NCI-H226 (cell line): ENCODE results near the gene KLC1.
A peak's percentile ranks its signal among the peaks of the same experiment; 100 is the strongest.
"Not testable (repeated sequence)": the region's sequence is repeated elsewhere in the genome, so short reads cannot be mapped to it uniquely, and the experiment has no call there.

Experiments
- DNase-seq: peaks from one replicate; pipeline ENCODE4 v3.0.0-alpha.2; 2015

The KLC1 gene

DNA sequence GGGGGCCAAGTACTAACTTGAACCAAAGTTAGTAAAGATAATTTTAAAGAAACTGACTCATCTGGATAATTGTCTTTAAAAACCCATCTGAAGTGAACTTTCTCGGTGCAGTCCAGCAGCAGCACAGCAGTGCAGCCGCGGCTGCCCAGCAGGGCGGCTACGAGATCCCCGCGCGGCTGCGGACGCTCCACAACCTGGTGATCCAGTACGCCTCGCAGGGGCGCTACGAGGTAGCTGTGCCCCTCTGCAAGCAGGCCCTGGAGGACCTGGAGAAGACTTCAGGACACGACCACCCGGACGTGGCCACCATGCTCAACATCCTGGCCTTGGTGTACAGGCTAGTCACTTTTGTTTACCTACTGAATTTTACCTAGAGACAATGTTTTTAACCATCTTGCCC is 33.6 kb downstream of the KLC1 start:
- DNase-seq, result no peak

DNA sequence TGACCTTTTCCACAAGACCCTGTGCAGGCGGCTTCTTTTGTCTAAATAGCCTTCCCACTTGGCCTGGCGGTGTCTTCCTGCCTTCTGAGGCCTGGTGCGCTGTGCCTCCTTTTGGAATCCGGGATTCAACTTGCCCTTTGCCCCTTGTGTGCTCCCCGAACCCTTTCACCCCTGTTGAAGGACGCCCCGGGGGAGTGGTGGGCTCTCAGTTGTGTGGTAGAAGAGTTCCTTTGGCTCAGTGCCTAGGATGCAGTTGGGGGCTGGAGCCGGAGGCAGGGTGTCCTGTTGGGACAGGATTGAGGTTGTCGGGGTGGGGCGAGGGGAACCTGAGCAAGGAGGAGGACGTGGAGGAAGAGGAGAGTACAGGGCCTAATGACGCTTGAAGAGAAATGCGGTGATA is 34.5 kb downstream of the KLC1 start:
- DNase-seq, result no peak

- DNase-seq, result no peak
Observed at GRCh38 chr14:103667671-103668070, 38.7 kb downstream of the KLC1 start.

GRCh38 chr14:103668117-103668516 is 39.1 kb downstream of the KLC1 start:
- DNase-seq, result no peak

- no peak for DNase-seq
Observed at GRCh38 chr14:103669370-103669769, 40.4 kb downstream of the KLC1 start.

DNA sequence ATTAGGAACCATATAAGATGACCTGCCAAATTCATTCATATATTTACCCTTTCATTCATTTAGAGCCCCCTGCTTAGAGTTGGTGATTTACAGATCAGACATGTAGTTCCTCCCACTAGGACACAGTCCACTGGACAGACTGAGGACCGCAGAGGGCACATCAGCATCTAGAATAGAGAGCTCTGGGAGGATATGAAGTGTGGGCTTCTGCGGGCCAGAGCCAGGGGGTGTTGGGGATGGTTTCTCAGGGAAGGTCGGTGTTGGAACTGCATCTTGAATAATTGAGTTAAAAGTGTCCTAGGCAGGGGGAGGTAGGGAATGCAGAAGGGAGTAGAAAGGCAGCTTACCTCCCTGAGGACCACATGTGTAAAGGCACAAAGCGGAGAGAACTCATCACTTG is 42.9 kb downstream of the KLC1 start:
- no peak for DNase-seq

DNA sequence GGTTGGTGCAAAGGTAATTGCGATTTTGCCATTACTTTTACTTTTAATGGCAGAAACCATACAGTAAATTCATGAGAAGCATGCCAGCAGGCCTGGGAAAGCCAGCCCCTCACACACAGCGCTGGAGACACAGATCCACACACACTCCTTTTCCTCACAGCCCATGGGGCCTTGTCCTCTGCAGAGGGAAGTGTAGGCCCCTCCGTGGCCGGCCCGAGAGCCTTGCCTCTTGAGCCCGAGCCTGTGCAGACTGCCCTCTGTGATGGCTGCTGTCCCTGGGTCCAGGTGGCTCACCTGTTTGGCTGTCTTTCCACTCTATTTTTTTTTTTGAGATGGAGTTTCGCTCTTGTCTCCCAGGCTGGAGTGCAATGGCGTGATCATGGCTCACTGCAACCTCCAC is 46.9 kb downstream of the KLC1 start:
- no peak for DNase-seq

GRCh38 chr14:103676881-103677675 is 48.1 kb downstream of the KLC1 start:
- DNase-seq, result no peak

DNA sequence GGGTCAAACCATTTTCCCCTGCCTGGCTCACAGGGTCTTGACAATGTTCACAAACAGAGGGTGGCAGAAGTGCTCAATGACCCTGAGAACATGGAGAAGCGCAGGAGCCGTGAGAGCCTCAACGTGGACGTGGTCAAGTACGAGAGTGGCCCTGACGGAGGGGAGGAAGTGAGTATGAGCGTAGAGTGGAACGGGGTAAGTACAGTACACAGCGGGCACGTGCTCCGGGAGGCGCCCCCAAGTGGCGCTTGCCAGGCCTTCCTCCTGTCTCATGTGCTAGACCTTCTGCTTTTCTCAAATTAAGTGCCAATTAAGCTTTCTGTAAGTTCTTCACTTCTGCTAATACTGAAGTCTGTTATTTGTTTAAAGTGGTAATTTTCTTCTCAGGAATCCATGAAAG is 50.3 kb downstream of the KLC1 start:
- no peak for DNase-seq

- DNase-seq, result no peak
Observed at GRCh38 chr14:103680491-103681231, 51.6 kb downstream of the KLC1 start.

GRCh38 chr14:103683139-103683538 is 54.1 kb downstream of the KLC1 start:
- no peak for DNase-seq

DNA sequence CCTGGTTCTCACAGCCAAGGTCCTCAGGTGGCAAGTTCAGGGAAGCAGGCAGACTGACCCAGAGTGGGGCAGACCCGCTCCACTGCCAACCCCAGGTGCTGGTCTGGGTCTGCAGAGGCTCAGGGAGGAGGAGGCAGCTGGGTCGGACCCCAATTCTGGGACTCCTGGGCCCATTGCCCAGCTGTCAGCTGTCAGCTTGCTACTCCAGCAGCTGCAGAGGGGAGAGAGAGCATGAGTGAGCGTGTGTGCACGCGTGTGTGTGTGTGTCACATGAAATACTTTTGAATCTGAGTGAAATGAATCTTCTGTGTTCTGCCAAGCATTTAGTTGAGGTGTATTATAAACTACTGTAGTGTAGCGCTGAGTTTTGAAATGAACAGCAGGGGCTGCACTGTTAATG is 55.5 kb downstream of the KLC1 start:
- DNase-seq, result no peak

- DNase-seq, result no peak
Observed at GRCh38 chr14:103684871-103685270, 55.9 kb downstream of the KLC1 start.

DNA sequence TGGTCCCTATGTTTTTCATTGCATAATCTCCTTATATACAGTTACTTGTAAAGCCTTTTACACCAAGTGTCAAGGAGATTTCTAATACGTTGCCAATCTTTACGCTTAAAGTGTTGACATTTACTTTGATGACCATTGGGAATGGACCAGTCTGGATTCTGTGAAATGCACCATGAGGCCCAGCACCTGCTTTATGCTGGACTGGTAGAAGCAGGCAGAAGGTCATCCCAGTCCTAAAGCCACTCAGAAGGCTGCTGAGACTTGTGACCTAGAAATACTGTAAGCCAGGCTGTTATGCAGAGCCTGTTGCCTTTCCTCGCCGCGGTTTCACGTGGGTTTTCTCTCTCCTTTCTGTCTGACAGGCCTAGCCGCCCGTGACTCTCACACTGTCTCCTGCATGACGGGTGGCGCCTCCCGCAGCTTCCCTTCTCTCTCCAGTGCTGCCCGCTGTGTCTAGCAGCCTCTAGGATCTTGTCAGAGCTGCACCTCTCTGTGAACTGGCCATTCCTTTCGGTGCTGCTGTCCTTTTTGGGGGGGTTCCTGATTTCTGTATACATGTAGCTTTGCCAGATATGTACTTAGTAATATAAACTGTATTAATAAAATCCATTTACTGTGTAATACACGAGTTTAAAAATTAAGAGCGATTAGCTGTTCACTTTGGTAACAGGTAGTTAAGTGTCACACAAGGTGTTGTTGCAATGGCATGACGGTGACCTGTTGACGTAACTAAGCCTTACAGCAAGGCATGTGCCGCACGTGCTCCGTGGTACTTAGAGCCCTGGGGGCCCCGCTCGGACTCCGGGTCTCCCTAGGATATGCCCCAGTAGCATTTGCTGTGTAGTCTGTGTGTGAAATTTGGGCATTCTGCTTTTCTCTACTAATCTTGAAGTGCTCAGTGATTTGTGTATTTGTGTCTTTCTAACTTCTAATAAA is 56.5 kb downstream of the KLC1 start:
- no peak for DNase-seq

DNA sequence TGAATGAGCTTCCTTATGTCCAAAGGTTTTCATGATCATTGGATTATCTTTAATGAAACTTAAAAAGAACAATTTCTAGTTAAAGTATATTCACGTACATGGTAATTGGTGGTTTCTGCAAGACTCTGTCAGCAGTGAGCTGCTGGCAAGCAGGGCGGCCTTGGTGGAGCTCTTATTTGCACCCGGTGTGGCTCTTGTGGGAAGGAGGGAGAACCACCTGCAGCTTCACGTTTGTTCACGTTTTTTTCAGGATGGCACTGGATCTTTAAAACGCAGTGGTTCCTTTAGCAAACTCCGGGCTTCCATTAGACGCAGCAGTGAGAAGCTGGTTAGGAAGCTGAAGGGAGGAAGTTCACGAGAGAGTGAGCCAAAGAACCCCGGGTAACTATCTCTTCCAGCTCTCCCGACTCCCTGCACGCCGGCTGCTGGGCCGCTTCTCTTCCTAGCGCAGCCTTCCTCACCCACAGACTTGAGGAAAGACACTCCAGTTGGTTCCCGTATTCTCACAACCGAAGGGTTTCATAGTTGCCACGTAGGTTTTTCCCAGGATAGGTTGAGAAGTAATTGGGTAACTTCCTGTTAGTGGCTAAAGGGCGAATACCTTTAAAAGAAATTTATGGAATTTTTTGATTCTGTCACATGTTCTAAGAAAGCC is 57.9 kb downstream of the KLC1 start:
- DNase-seq, result peak; percentile 63

DNA sequence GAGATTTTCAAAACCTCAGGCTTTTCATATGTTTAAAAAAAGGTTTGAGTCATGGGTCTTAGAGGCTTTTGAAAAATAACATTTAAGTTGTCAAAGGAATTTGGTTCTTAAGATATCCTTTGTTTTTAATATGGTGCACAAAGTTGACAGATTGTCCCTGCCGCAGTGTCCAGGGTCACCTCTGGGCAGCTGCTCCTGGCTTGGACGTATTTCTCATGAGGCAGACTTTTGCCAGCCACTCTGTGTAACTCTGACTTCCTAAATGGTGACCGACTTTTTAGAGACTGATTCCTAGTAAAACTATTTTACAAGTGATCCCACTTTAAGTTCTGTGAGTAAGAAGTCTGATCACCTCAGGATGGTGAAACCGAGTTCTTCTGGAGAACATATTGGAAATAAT is 58.7 kb downstream of the KLC1 start:
- DNase-seq, result no peak

DNA sequence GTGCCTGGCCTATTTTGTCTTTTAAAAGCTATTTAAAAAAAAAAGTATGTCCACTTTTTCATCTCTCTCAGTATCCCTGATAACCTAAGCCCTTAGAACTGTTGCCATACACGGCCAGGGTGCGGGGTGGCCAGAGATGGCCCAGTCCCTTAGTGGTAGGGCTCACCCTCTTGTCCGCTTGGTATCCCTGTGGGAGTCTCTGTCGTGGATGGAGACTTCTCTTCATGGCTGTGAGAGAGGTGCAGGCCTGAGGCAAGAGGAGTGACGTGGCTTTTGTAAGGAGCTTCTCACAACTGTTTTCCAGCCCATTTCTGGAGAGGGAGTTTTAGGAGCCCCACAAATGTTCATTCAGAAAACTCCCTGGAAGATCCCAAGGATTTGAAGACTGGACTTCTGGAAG is 59.4 kb downstream of the KLC1 start:
- no peak for DNase-seq

DNA sequence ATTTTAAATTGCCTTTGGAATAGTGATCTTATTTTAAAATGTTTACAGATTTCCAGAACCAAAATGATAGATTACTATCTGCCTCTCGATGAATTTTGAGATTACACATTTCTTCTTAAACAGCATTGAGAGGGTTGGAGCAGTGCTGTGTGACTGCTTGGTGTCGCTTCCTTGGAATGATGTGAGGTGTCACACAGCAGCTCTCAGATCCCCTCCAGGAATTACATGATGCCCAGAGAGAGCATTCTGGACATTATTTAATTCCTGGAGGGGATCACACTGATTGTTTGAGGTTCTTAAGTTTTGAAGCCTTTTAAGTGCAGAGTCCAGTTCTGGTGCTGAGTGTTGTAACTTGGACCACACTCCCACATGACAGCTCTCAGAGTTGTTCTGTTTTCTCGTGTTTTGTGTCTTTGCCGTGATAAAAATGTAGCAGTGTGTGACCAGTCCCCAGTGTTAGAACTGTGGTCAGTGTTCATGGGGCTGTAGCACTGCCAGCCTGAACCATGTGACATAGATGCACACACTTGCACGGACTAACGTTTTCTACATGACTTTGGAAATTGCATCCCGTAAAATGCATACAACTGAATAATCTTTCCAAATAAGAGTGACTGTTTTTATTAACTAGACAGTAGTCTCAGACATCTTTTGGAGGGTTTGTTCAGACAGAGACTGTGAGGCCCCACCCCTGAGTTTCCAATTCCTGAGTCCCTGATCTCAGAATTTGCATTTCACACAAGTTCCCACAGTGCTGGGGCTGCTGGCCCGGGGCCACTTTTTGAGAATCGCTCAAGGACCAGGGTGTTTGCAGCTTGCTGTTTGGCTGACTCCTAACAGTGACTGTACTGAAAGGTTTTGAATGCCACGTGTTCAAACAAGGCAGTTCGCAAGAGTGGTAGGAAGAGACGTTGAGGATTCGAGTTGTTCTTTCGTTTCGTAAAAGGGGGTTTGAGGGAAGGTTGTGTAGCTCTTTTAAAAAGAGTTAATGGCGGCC is 60.2 kb downstream of the KLC1 start:
- no peak for DNase-seq

GRCh38 chr14:103690332-103690731 is 61.3 kb downstream of the KLC1 start:
- DNase-seq, result no peak

GRCh38 chr14:103691655-103692054 is 62.6 kb downstream of the KLC1 start:
- not testable (repeated sequence) for DNase-seq

DNA sequence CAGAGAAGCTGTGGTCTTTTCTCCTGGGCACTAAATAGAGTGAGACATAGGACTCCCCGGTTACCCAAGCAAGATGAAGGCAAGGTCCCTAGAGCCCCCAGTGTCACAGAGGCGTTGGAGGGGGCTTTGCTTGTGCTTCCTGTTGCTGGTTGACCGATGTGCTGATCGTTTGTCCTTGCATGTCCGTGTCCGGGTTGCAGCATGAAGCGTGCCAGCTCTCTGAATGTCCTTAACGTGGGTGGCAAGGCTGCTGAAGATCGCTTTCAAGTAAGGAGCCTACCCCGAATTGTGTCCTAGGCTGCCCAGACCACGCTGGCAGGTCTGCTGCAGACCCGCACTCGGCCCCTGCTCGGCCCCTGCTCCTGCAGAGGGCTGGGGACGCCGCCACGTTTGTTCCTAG is 63.1 kb downstream of the KLC1 start:
- no peak for DNase-seq

DNA sequence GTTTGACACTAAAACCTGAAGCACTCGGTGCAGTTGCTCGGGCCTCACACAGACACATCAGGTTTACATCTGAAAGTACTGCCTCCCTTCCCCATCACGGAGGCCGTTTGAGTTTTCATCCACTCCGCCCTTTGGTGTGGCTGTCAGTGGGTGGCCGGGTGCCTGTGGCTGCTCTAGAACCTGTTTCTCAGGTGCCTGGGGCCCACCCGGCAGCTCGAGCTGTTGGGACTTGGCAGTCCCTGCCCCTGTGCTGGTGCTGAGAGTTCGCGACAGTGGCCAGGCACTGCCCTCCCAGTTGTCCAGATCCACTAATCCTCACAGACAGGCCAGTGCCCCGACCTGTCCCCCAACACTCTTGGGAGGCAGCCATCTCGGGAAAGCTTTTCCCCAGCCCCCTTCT is 63.9 kb downstream of the KLC1 start:
- no peak for DNase-seq
